Measurements from ENCODE around the gene OTOP2.
"Not testable (repeated sequence)": the region's sequence is repeated elsewhere in the genome, so short reads cannot be mapped to it uniquely, and the experiment has no call there.

OTOP2 gene

GRCh38 chr17:74901353-74902135 lies 22.5 kb upstream of the OTOP2 start:
- DNase-seq, result no peak

- DNase-seq, result no peak
Measured at GRCh38 chr17:74903034-74903433, 21.0 kb upstream of the OTOP2 start.

GRCh38 chr17:74903671-74904070 lies 20.4 kb upstream of the OTOP2 start:
- DNase-seq, result no peak

- no peak for DNase-seq
Measured at GRCh38 chr17:74904687-74905409, 19.2 kb upstream of the OTOP2 start.

- DNase-seq, result not testable (repeated sequence)
Measured at GRCh38 chr17:74906214-74906793, 17.8 kb upstream of the OTOP2 start.

GRCh38 chr17:74907012-74907411 lies 17.1 kb upstream of the OTOP2 start:
- DNase-seq, result no peak

- not testable (repeated sequence) for DNase-seq
Measured at GRCh38 chr17:74909097-74909496, 15.0 kb upstream of the OTOP2 start.

GRCh38 chr17:74911423-74911822 lies 12.7 kb upstream of the OTOP2 start:
- DNase-seq, result not testable (repeated sequence)

GRCh38 chr17:74916136-74916850 lies 7.8 kb upstream of the OTOP2 start:
- no peak for DNase-seq

GRCh38 chr17:74916851-74917199 lies 7.2 kb upstream of the OTOP2 start:
- DNase-seq, result no peak

- no peak for DNase-seq
Measured at GRCh38 chr17:74917430-74917829, 6.6 kb upstream of the OTOP2 start.

GRCh38 chr17:74918906-74919305 lies 5.2 kb upstream of the OTOP2 start:
- DNase-seq, result no peak

GRCh38 chr17:74919440-74920305 lies 4.4 kb upstream of the OTOP2 start:
- no peak for DNase-seq

- DNase-seq, result no peak
Measured at GRCh38 chr17:74920306-74920620, 3.8 kb upstream of the OTOP2 start.

- DNase-seq, result no peak
Measured at GRCh38 chr17:74920642-74921025, 3.4 kb upstream of the OTOP2 start.

- DNase-seq, result no peak
Measured at GRCh38 chr17:74921026-74921681, 2.9 kb upstream of the OTOP2 start.

- no peak for DNase-seq
Measured at GRCh38 chr17:74921769-74922168, 2.3 kb upstream of the OTOP2 start.

GRCh38 chr17:74922172-74922571 lies 1.9 kb upstream of the OTOP2 start:
- no peak for DNase-seq

GRCh38 chr17:74922694-74923537 lies 1.2 kb upstream of the OTOP2 start, which contains the start of gene USH1G:
Gene USH1G (minus strand): TSS chr17:74923255. CDS start chr17:74923073, 182 bp downstream.
- DNase-seq, result no peak

- peak; percentile 96 for DNase-seq
Measured at GRCh38 chr17:74923538-74924249, 379 bp upstream of the OTOP2 start.
